ENCODE data around the gene KLHL22.

The KLHL22 gene

DNA sequence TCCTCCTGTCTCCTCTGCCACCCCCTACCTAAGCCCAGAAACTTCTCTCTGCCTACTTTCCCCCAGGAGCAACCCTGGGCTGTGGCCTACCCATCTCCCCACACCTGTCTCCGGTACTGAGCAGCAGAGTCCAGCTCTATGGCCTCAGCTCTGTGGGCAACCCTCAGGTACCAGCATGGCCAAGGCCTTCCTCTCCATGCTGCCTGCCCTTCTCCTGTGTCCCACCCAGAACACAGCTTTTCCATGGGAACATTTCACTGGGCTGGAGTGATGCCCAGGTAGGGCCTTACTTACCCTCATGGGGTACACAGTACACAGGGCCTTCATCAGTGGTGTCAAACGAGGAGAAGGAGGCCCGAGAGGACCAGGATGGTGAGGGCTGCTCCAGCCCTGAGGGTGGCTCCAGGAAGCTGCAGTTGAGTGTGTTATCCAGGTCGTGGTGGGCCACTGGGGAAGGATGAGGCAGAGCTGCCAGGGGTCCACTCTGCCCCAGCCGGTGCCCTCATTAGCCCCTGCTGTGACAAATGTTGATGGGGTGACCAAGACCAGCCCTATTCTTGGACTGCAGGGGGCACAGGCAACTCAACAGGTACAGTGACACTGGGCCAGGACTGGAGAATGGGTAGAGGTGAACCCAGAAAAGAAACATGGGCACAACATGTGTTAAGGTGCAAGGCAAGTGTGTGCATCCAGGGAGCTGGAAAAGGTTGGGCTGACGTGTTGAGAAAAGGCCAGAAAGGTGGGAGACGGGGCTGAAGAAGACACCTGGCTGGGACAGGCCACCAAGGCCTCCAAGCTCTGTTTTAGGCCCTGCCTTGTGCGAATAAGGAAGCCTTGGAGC lies 68.3 kb downstream of the KLHL22 start:
- Histone ChIP-seq H3K9me3 (ENCODE audit: insufficient read depth, low read length, severe bottlenecking) (no peaks in the 10 kb centered on the region), H3K9ac (ENCODE audit: low read depth, low read length) (no peak overlapping the region), H2AFZ (ENCODE audit: low read depth, low read length) (no peak overlapping the region), H4K20me1 (ENCODE audit: insufficient read depth, low read length) (peaks cover 8% of the 10 kb centered on the region; the same call in 1 of the 2 replicates), H3K4me3 (ENCODE audit: low read depth in 1 of 2, low read length in 2 of 2) (no peak overlapping the region), H3K27ac (ENCODE audit: low read length) (no peak overlapping the region), H3K4me1 (ENCODE audit: insufficient read depth, low read length) (peaks cover 20% of the 10 kb centered on the region), H3K79me2 (ENCODE audit: insufficient read depth, low read length) (no peaks in the 10 kb centered on the region), H3K4me2 (ENCODE audit: insufficient read depth, low read length) (no peak overlapping the region), H3K36me3 (ENCODE audit: insufficient read depth, low read length) (no peaks in the 10 kb centered on the region), H3K27me3 (ENCODE audit: insufficient read depth, low read length, poor library complexity) (no peaks in the 10 kb centered on the region)
- TF ChIP-seq, protein P1, sequence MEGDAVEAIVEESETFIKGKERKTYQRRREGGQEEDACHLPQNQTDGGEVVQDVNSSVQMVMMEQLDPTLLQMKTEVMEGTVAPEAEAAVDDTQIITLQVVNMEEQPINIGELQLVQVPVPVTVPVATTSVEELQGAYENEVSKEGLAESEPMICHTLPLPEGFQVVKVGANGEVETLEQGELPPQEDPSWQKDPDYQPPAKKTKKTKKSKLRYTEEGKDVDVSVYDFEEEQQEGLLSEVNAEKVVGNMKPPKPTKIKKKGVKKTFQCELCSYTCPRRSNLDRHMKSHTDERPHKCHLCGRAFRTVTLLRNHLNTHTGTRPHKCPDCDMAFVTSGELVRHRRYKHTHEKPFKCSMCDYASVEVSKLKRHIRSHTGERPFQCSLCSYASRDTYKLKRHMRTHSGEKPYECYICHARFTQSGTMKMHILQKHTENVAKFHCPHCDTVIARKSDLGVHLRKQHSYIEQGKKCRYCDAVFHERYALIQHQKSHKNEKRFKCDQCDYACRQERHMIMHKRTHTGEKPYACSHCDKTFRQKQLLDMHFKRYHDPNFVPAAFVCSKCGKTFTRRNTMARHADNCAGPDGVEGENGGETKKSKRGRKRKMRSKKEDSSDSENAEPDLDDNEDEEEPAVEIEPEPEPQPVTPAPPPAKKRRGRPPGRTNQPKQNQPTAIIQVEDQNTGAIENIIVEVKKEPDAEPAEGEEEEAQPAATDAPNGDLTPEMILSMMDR (IDR thresholded peaks at IDR 0.05; ENCODE audit: borderline replicate concordance, extremely low read depth, low read length, poor library complexity, severe bottlenecking) = no peak
- TF ChIP-seq EZH2 (IDR thresholded peaks at IDR 0.05; ENCODE audit: borderline replicate concordance, low read depth, low read length, severe bottlenecking) = no peak
- ATAC-seq (ENCODE audit: insufficient read depth, low read depth) (no peak), DNase-seq (no peak)

DNA sequence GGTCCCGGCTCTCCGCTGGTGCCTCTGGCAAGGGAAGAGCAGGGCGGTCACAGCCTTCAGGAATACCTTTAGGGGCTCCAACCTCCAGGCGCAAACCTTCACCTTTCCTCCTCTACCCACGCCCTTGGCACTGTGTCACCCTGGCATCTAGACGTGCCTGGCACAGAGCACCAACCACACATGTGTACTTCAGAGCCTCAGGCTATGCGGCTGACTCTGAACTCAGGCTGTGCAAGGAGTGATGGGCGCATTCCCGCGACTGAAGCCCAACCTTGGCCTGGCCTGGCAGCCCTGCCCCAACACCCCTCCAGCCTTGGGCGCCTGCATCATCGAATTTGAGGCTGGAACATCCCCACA lies 69.4 kb downstream of the KLHL22 start:
- ATAC-seq (ENCODE audit: insufficient read depth, low read depth) = no peak
- no peaks in the 10 kb centered on the region for H3K36me3 ChIP-seq (ENCODE audit: insufficient read depth, low read length)
- no peak for DNase-seq
- no peaks in the 10 kb centered on the region for H3K79me2 ChIP-seq (ENCODE audit: insufficient read depth, low read length)
- no peak for TF ChIP-seq EZH2 (IDR thresholded peaks at IDR 0.05; ENCODE audit: borderline replicate concordance, low read depth, low read length, severe bottlenecking)
- TF ChIP-seq, protein P1 (IDR thresholded peaks at IDR 0.05; ENCODE audit: borderline replicate concordance, extremely low read depth, low read length, poor library complexity, severe bottlenecking) = no peak
- H3K9me3 ChIP-seq (ENCODE audit: insufficient read depth, low read length, severe bottlenecking) = no peaks in the 10 kb centered on the region
- H3K4me3 ChIP-seq (ENCODE audit: low read depth in 1 of 2, low read length in 2 of 2) = no peak overlapping the region
- H3K9ac ChIP-seq (ENCODE audit: low read depth, low read length) = no peak overlapping the region
- no peaks in the 10 kb centered on the region for H3K27me3 ChIP-seq (ENCODE audit: insufficient read depth, low read length, poor library complexity)
- H4K20me1 ChIP-seq (ENCODE audit: insufficient read depth, low read length) = peaks cover 8% of the 10 kb centered on the region; the same call in 1 of the 2 replicates
- H3K4me2 ChIP-seq (ENCODE audit: insufficient read depth, low read length) = no peak overlapping the region
- peaks cover 23% of the 10 kb centered on the region for H3K4me1 ChIP-seq (ENCODE audit: insufficient read depth, low read length)
- no peak overlapping the region for H3K27ac ChIP-seq (ENCODE audit: low read length)
- H2AFZ ChIP-seq (ENCODE audit: low read depth, low read length) = no peak overlapping the region

DNA sequence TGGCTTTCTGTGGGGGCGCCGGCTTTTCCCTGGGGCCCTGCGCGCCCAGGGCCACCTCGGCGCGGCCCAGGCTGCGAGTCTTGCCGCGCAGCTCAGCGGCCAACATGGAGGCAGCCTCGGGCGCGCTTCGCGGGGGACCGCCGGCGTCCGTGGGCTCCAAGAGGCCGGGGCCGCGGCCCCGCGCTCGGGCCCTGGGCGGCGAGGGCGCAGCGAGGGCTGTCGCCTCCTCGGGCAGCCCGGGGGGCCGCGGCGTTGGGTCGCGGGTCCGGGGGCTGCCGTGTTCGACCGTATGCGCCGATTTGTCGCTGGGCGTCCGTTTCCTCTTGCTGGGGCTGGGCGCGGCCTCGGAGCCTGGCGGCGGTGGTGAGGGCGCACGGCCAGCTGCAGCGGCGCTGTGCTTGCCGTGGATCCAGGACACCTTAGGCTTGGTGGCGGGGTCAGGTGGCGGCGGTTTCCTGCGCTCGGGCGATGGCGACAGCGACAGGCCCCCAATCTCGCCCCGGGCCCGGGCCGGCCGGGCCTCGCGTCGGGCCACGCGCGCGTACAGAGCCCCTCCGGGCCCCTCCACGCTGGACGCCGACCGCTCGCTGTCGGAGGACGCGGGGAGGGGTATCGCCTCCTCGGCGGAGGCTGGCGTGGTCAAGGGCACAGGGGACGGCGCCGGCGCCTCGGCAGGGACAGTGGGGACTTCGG lies 69.9 kb downstream of the KLHL22 start:
- no peaks in the 10 kb centered on the region for H3K79me2 ChIP-seq (ENCODE audit: insufficient read depth, low read length)
- no peak overlapping the region for H3K4me2 ChIP-seq (ENCODE audit: insufficient read depth, low read length)
- H3K4me1 ChIP-seq (ENCODE audit: insufficient read depth, low read length) = peaks cover 23% of the 10 kb centered on the region
- no peak for ATAC-seq (ENCODE audit: insufficient read depth, low read depth)
- H4K20me1 ChIP-seq (ENCODE audit: insufficient read depth, low read length) = peaks cover 8% of the 10 kb centered on the region; the same call in 1 of the 2 replicates
- H3K9me3 ChIP-seq (ENCODE audit: insufficient read depth, low read length, severe bottlenecking) = no peaks in the 10 kb centered on the region
- DNase-seq = no peak
- H2AFZ ChIP-seq (ENCODE audit: low read depth, low read length) = no peak overlapping the region
- H3K27ac ChIP-seq (ENCODE audit: low read length) = no peak overlapping the region
- no peak overlapping the region for H3K4me3 ChIP-seq (ENCODE audit: low read depth in 1 of 2, low read length in 2 of 2)
- no peaks in the 10 kb centered on the region for H3K27me3 ChIP-seq (ENCODE audit: insufficient read depth, low read length, poor library complexity)
- H3K36me3 ChIP-seq (ENCODE audit: insufficient read depth, low read length) = no peaks in the 10 kb centered on the region
- H3K9ac ChIP-seq (ENCODE audit: low read depth, low read length) = no peak overlapping the region
- TF ChIP-seq, protein P1 (IDR thresholded peaks at IDR 0.05; ENCODE audit: borderline replicate concordance, extremely low read depth, low read length, poor library complexity, severe bottlenecking) = no peak
- no peak for TF ChIP-seq EZH2 (IDR thresholded peaks at IDR 0.05; ENCODE audit: borderline replicate concordance, low read depth, low read length, severe bottlenecking)

Data from DND-41 (cell line).